ENCODE results near the gene SCGB3A1.

SCGB3A1 gene

GRCh38 chr5:180586870-180587269, 4.4 kb downstream of the SCGB3A1 start:
- no peak for DNase-seq (ENCODE audit: low read depth in 2 of 2)

- DNase-seq (ENCODE audit: low read depth in 2 of 2), result no peak
These were observed 5.1 kb downstream of the SCGB3A1 start for GRCh38 chr5:180586204-180586603.

GRCh38 chr5:180583738-180584137, 7.6 kb downstream of the SCGB3A1 start:
- DNase-seq (ENCODE audit: low read depth in 2 of 2), result no peak

- DNase-seq (ENCODE audit: low read depth in 2 of 2), result no peak
These were observed 10.6 kb downstream of the SCGB3A1 start for GRCh38 chr5:180580681-180581080.

- no peak for DNase-seq (ENCODE audit: low read depth in 2 of 2)
These were observed 15.7 kb downstream of the SCGB3A1 start for GRCh38 chr5:180575571-180575970.

- no peak for DNase-seq (ENCODE audit: low read depth in 2 of 2)
These were observed 22.4 kb downstream of the SCGB3A1 start for GRCh38 chr5:180568914-180569313.

GRCh38 chr5:180563994-180564393, 27.3 kb downstream of the SCGB3A1 start:
- no peak for DNase-seq (ENCODE audit: low read depth in 2 of 2)

- DNase-seq (ENCODE audit: low read depth in 2 of 2), result no peak
These were observed 33.1 kb downstream of the SCGB3A1 start for GRCh38 chr5:180558232-180558631.

- DNase-seq (ENCODE audit: low read depth in 2 of 2), result no peak
These were observed 34.0 kb downstream of the SCGB3A1 start for GRCh38 chr5:180557217-180557809.

GRCh38 chr5:180555168-180555921, 36.0 kb downstream of the SCGB3A1 start:
- no peak for DNase-seq (ENCODE audit: low read depth in 2 of 2)

GRCh38 chr5:180553530-180553929, 37.8 kb downstream of the SCGB3A1 start:
- DNase-seq (ENCODE audit: low read depth in 2 of 2), result no peak

- no peak for DNase-seq (ENCODE audit: low read depth in 2 of 2)
These were observed 42.7 kb downstream of the SCGB3A1 start for GRCh38 chr5:180548563-180548962.

GRCh38 chr5:180545248-180545647, 46.1 kb downstream of the SCGB3A1 start:
- no peak for DNase-seq (ENCODE audit: low read depth in 2 of 2)

- DNase-seq (ENCODE audit: low read depth in 2 of 2), result no peak
These were observed 49.6 kb downstream of the SCGB3A1 start for GRCh38 chr5:180541710-180542109.
